Measurements from ENCODE around the gene FEM1C. TPM values are rescaled to one million over a fixed set of nuclear protein-coding genes. Genes with fewer than 3 reads are reported as not detected.

FEM1C gene
- total RNA-seq, 4 donors from 2014 or later = 17.3 to 31.9 (median 28.2) TPM

DNA sequence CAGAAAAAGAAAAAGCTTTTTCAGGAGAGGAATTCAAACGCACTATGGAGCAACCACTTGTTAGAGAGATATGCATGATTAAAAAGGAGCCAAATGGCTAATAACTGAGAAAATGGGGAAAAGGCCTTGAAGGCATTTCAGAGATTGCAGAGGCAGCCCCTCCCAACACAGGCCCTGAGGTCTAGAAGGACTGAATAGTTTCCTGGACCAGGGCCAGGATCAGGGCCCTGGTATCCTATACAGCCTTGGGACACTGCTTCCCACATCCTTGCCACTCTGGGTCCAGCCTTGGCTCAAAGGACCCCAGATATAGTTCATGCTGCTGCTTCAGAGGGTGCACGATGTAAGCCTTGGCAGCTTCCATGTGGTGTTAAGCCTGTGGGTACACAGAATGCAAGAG, 20.7 kb upstream of the FEM1C start:
- no peaks in the 10 kb centered on the region for H3K27me3 ChIP-seq
- H3K4me3 ChIP-seq = no peak overlapping the region
- H3K9me3 ChIP-seq = no peaks in the 10 kb centered on the region
- no peaks in the 10 kb centered on the region for H3K4me1 ChIP-seq
- no peak for TF ChIP-seq POLR2A (IDR thresholded peaks at IDR 0.05)
- TF ChIP-seq, protein P1, sequence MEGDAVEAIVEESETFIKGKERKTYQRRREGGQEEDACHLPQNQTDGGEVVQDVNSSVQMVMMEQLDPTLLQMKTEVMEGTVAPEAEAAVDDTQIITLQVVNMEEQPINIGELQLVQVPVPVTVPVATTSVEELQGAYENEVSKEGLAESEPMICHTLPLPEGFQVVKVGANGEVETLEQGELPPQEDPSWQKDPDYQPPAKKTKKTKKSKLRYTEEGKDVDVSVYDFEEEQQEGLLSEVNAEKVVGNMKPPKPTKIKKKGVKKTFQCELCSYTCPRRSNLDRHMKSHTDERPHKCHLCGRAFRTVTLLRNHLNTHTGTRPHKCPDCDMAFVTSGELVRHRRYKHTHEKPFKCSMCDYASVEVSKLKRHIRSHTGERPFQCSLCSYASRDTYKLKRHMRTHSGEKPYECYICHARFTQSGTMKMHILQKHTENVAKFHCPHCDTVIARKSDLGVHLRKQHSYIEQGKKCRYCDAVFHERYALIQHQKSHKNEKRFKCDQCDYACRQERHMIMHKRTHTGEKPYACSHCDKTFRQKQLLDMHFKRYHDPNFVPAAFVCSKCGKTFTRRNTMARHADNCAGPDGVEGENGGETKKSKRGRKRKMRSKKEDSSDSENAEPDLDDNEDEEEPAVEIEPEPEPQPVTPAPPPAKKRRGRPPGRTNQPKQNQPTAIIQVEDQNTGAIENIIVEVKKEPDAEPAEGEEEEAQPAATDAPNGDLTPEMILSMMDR (IDR thresholded peaks at IDR 0.05) = no peak
- DNase-seq = no peak
- no peaks in the 10 kb centered on the region for H3K36me3 ChIP-seq
- H3K27ac ChIP-seq = no peak overlapping the region

DNA sequence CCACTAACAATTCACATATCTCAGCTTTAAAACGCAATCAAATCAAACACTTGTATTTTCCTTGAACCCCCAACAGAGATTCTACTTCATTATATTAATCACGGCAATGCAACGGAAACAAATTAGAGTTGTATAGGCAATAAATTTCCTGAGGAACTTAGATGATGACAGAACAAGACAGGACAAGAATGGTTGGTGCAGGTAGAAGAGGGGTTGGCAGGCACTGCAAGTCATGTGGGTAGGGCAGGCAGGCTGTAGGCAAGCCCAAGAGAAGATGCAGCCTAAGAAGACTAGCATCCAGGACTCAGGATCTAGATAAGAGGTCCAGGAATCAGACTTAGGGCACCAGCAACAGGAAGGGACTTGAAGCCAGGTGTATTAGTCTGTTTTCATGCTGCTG, 16.6 kb upstream of the FEM1C start:
- TF ChIP-seq, protein P1 (IDR thresholded peaks at IDR 0.05) = no peak
- Histone ChIP-seq H3K9me3 (no peaks in the 10 kb centered on the region), H3K27ac (no peak overlapping the region), H3K36me3 (no peaks in the 10 kb centered on the region), H3K4me3 (no peak overlapping the region), H3K4me1 (peaks cover 0 to 4% (median 0%) of the 10 kb centered on the region in 4 donors), H3K27me3 (no peaks in the 10 kb centered on the region)
- no peak for DNase-seq

DNA sequence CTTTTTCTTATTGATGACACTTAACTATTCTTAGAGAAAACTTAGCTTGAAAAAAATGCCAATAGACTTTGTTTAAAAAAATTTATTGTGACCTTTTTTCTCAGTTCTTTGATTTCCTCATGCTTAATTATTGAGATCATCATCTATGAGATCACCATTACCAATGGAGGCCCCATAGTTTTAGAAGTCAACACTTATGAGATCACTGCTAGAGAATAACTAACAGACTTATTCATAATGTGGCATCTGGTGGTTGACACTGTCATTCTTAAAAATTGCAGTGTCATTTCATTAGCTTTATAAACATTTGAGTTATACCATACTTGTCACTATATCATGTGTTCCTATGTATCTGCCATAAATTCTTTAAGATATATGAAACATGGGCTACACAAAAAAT, 14.9 kb upstream of the FEM1C start:
- Histone ChIP-seq H3K27me3 (no peaks in the 10 kb centered on the region), H3K4me1 (peaks cover 0 to 4% (median 0%) of the 10 kb centered on the region in 4 donors), H3K9me3 (no peaks in the 10 kb centered on the region), H3K4me3 (no peak overlapping the region), H3K27ac (no peak overlapping the region), H3K36me3 (no peaks in the 10 kb centered on the region)
- no peak for DNase-seq
- no peak for TF ChIP-seq POLR2A (IDR thresholded peaks at IDR 0.05)
- TF ChIP-seq, protein P1 (IDR thresholded peaks at IDR 0.05) = no peak

DNA sequence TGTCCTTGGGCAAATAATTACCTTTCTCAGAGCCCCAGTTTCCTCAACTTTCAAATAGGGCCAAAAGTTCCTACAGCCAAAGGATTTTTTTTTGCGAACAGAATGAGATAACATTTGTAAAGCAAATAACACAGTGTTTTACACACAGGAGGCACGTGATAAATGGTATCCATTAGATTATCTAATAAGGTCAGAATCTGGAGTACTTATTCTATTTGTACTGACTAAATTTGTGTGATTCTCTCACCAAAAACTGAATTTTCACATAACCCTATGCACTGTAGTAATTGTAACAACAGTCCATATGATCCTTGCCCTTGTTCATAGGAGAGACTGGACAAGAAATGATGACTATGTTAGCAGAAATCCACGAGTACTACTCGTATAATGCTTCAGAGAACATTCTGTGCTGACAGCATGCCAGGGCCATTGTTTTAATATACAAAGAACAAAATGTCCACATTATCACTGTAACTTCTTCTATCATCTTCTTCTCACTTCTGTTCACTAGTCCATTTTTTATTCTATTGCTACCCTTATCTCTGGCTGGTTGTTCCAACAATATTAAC, 13.9 kb upstream of the FEM1C start:
- Histone ChIP-seq H3K4me3 (no peak overlapping the region), H3K27ac (peak overlapping the region in 2 of 4 donors; percentile 24 to 39), H3K36me3 (no peaks in the 10 kb centered on the region), H3K4me1 (peaks cover 0 to 4% (median 0%) of the 10 kb centered on the region in 4 donors), H3K9me3 (no peaks in the 10 kb centered on the region), H3K27me3 (no peaks in the 10 kb centered on the region)
- no peak for TF ChIP-seq POLR2A (IDR thresholded peaks at IDR 0.05)
- TF ChIP-seq, protein P1 (IDR thresholded peaks at IDR 0.05) = no peak
- no peak for DNase-seq

DNA sequence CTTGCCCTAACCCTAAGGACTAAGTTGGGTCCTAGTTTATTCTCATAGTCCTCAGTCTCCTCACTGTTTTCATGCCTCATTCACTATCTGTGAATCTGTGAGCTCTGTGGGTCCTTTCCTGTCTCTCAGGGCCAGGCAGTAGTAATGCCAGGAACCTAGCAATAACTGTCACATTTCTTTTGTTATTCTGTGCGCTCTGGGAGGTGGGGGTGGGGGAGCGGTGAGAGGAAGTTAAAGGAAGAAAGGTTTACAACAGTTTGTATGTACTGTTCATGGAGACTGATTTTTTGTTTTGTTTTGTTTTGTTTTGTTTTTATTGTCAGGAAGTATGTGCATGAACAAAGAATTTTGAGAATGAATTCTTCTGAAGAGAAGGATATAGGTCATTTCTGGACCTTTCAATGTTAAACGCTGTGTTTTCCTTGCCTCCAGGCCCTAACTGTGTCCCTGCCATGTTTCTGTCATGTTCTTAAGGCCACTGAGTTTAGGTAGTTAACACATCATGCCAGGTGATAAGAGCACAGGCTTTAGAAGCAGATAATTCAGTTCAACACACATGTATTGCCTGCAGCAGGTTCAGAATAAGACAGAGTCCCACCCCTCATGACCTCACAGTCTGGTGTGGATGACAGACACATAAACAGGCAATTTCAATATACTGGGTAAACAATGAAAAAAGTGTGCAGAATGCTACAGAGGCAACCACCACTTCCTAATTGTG, 13.3 kb upstream of the FEM1C start:
- Histone ChIP-seq H3K36me3 (no peaks in the 10 kb centered on the region), H3K4me3 (no peak overlapping the region), H3K9me3 (no peaks in the 10 kb centered on the region), H3K27ac (peak overlapping the region in 2 of 4 donors; percentile 24 to 39), H3K27me3 (no peaks in the 10 kb centered on the region), H3K4me1 (peaks cover 0 to 4% (median 0%) of the 10 kb centered on the region in 4 donors)
- no peak for TF ChIP-seq POLR2A (IDR thresholded peaks at IDR 0.05)
- TF ChIP-seq, protein P1 (IDR thresholded peaks at IDR 0.05) = no peak
- no peak for DNase-seq
